ENCODE measurements around the gene VASH2. TPM values are rescaled to one million over a fixed set of nuclear protein-coding genes. Genes with fewer than 3 reads are reported as not detected.

VASH2 gene
- total and polyA plus RNA-seq, 2 of the 4 experiments (the other 2 are of a cell fraction): 0.90 to 1.2 TPM

DNA sequence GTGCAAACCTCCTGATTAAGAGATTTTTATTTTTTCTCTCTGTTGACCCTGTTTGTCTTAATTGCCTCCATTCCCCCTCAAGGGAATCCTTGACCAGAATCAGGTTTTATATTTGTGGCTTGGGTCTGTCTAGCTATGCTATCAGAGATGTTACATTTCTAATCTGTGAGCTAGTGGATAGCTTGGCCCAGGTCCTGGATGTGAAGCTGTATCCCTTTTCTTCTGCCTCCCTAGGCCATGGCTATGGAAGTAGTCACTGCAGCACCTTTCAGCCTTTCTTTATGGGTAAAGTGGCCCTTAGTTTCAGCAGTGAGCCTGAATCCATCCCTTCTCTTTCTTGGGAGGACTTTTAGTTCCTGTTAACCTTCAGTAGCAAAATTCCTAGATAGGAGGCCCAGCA is 82.3 kb downstream of the VASH2 start:
- peaks cover 2% of the 10 kb centered on the region; the same call in 1 of the 2 replicates for H3K9me3 ChIP-seq (ENCODE audit: control insufficient read depth, insufficient read depth, low read length)
- TF ChIP-seq RCOR1 (IDR thresholded peaks at IDR 0.05; ENCODE audit: insufficient replicate concordance, low read length) (no peak), CEBPB (IDR thresholded peaks at IDR 0.05; ENCODE audit: low read depth, low read length) (no peak), NFE2L2 (IDR thresholded peaks at IDR 0.05; ENCODE audit: low read depth, low read length) (no peak), RAD21 (IDR thresholded peaks at IDR 0.05; ENCODE audit: low read length) (no peak), FOS (IDR thresholded peaks at IDR 0.05; ENCODE audit: low read depth, low read length) (no peak), POLR2A (IDR thresholded peaks at IDR 0.05; ENCODE audit: low read depth, low read length) (no peak), MAZ (IDR thresholded peaks at IDR 0.05; ENCODE audit: borderline replicate concordance, low read depth, low read length) (no peak), RFX5 (IDR thresholded peaks at IDR 0.05; ENCODE audit: low read depth, low read length) (no peak), USF2 (IDR thresholded peaks at IDR 0.05; ENCODE audit: low read depth, low read length) (no peak)
- TF ChIP-seq, protein P1, sequence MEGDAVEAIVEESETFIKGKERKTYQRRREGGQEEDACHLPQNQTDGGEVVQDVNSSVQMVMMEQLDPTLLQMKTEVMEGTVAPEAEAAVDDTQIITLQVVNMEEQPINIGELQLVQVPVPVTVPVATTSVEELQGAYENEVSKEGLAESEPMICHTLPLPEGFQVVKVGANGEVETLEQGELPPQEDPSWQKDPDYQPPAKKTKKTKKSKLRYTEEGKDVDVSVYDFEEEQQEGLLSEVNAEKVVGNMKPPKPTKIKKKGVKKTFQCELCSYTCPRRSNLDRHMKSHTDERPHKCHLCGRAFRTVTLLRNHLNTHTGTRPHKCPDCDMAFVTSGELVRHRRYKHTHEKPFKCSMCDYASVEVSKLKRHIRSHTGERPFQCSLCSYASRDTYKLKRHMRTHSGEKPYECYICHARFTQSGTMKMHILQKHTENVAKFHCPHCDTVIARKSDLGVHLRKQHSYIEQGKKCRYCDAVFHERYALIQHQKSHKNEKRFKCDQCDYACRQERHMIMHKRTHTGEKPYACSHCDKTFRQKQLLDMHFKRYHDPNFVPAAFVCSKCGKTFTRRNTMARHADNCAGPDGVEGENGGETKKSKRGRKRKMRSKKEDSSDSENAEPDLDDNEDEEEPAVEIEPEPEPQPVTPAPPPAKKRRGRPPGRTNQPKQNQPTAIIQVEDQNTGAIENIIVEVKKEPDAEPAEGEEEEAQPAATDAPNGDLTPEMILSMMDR (conservative IDR thresholded peaks at IDR 0.05; ENCODE audit: low read depth, low read length): no peak
- no peak overlapping the region for H3K4ac ChIP-seq (ENCODE audit: low read depth, low read length)
- no peak overlapping the region for H3K18ac ChIP-seq (ENCODE audit: low read depth, low read length)
- dilution Hi-C loops (cut with HindIII; ENCODE audit: low sequenced_read_pairs, unreplicated experiment) (no loop called here), in situ Hi-C loops (cut with MboI; ENCODE audit: low sequenced_read_pairs) (no loop called here), intact Hi-C loops (cut with micrococcal nuclease) (no loop called here)
- no peaks in the 10 kb centered on the region for H3K36me3 ChIP-seq (ENCODE audit: control insufficient read depth, insufficient read depth, low read length)
- no peak overlapping the region for H2AK9ac ChIP-seq (replicated peaks; ENCODE audit: low read depth, low read length, poor library complexity)
- no peak overlapping the region for H3K4me3 ChIP-seq (ENCODE audit: insufficient read depth, low read depth, low read length)
- DNase-seq (no peak), ATAC-seq (ENCODE audit: low read depth) (no peak)
- no peak overlapping the region for H4K5ac ChIP-seq (ENCODE audit: low read depth, low read length)
- H2BK120ac ChIP-seq (ENCODE audit: low read depth, low read length): no peak overlapping the region
- H3K79me1 ChIP-seq (ENCODE audit: low read depth in 1 of 2, low read length in 2 of 2): no peaks in the 10 kb centered on the region
- no peaks in the 10 kb centered on the region for H4K20me1 ChIP-seq (ENCODE audit: insufficient read depth, low read length)
- H3K56ac ChIP-seq (ENCODE audit: extremely low read depth, insufficient read depth, low read length): no peak overlapping the region
- no peak overlapping the region for H3K14ac ChIP-seq (replicated peaks; ENCODE audit: low read depth, low read length)
- no peak overlapping the region for H2BK20ac ChIP-seq (ENCODE audit: low read depth, low read length)
- H3K4me1 ChIP-seq (ENCODE audit: control insufficient read depth, insufficient read depth, low read length): no peaks in the 10 kb centered on the region
- ChIA-PET CTCF (interaction anchor here (1.1 kb wide), 1 partner anchor 27 kb away, joined by 3 read pairs; no protein-coding TSS in a partner anchor), POLR2A (ENCODE audit: unreplicated experiment) (no interaction called here)
- no peak overlapping the region for H2AK5ac ChIP-seq (ENCODE audit: low read depth, low read length)
- no peak overlapping the region for H3K23ac ChIP-seq (ENCODE audit: low read depth, low read length)
- no peak overlapping the region for H3K27ac ChIP-seq (ENCODE audit: insufficient read depth, low read length)
- no peak overlapping the region for H3K9ac ChIP-seq (ENCODE audit: low read depth, low read length)
- H3K27me3 ChIP-seq (ENCODE audit: control insufficient read depth, insufficient read depth, low read length): peaks cover 8% of the 10 kb centered on the region
- no peak overlapping the region for H2BK15ac ChIP-seq (ENCODE audit: low read depth, low read length)
- no peak overlapping the region for H2AFZ ChIP-seq (replicated peaks; ENCODE audit: low read length, poor library complexity)
- no peak overlapping the region for H4K91ac ChIP-seq (ENCODE audit: insufficient read depth, low read depth, low read length)
- no peak overlapping the region for H3K4me2 ChIP-seq (ENCODE audit: low read depth, low read length)
- no TSS peak for BruUV-seq (replicated peaks)
- H4K8ac ChIP-seq (ENCODE audit: low read depth in 2 of 2, low read length in 2 of 2): no peak overlapping the region
- H3K9me1 ChIP-seq (ENCODE audit: insufficient read depth, low read length): no peaks in the 10 kb centered on the region
- H2BK5ac ChIP-seq (ENCODE audit: low read depth, low read length, poor library complexity, severe bottlenecking): no peak overlapping the region
